Measurements from ENCODE around the gene MAN1A1. TPM values are rescaled to one million over a fixed set of nuclear protein-coding genes. Genes with fewer than 3 reads are reported as not detected.

Gene MAN1A1
- total RNA-seq, 4 donors from 2014 or later = 52.7 to 123 (median 97.1) TPM

DNA sequence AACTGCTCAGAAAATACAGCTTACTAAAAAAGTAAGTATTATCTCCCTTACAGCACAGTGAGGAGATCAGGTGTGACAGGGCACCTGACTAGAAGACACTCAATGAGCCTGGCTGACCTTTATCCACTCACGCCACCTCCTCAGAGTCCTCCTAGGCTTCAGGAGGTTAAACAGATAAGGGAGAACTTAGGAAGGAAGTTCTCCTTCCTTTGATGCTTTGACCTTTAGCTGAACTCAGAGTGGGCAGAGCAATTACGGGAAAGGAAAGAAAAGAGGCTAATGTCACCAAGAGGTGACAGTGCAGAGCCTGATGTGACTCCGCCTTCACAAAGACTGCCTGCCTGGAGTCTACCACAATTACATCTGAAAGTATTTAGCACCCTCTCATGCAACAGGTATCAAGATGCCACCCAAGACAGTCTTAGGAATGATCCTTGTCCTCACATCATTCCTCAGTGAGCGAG lies 36.7 kb downstream of the MAN1A1 start:
- H3K36me3 ChIP-seq = peaks cover 0 to 5% (median 0%) of the 10 kb centered on the region in 4 donors
- H3K27me3 ChIP-seq = no peaks in the 10 kb centered on the region
- H3K4me1 ChIP-seq = peaks cover 12 to 63% (median 25%) of the 10 kb centered on the region in 4 donors
- intact Hi-C loops (cut with DNase I; ENCODE audit: low total_unique reads) (no loop called here), in situ Hi-C loops (cut with MboI; ENCODE audit: low pct_ligation_motif_present in 1 of 4, low pct_unique_long_range_greater_than_20kb in 1 of 4, low sequenced_read_pairs in 3 of 4) (no loop called here)
- WGBS, 2 donors (ENCODE audit: low coverage in 1 of 2) = 53 to 58% methylated on average over 4 of the region's 4 CpGs
- H3K9me3 ChIP-seq = no peaks in the 10 kb centered on the region
- DNase-seq = peak; percentile 15
- peak overlapping the region in 2 of 4 donors; percentile 6 to 28 for H3K27ac ChIP-seq
- H3K4me3 ChIP-seq = no peak overlapping the region
- TF ChIP-seq POLR2AphosphoS5 (IDR thresholded peaks at IDR 0.05) (no peak), EP300 (IDR thresholded peaks at IDR 0.05; ENCODE audit: low read depth) (no peak), POLR2A (IDR thresholded peaks at IDR 0.05) (no peak)
- TF ChIP-seq, protein P1, sequence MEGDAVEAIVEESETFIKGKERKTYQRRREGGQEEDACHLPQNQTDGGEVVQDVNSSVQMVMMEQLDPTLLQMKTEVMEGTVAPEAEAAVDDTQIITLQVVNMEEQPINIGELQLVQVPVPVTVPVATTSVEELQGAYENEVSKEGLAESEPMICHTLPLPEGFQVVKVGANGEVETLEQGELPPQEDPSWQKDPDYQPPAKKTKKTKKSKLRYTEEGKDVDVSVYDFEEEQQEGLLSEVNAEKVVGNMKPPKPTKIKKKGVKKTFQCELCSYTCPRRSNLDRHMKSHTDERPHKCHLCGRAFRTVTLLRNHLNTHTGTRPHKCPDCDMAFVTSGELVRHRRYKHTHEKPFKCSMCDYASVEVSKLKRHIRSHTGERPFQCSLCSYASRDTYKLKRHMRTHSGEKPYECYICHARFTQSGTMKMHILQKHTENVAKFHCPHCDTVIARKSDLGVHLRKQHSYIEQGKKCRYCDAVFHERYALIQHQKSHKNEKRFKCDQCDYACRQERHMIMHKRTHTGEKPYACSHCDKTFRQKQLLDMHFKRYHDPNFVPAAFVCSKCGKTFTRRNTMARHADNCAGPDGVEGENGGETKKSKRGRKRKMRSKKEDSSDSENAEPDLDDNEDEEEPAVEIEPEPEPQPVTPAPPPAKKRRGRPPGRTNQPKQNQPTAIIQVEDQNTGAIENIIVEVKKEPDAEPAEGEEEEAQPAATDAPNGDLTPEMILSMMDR (IDR thresholded peaks at IDR 0.05) = no peak

DNA sequence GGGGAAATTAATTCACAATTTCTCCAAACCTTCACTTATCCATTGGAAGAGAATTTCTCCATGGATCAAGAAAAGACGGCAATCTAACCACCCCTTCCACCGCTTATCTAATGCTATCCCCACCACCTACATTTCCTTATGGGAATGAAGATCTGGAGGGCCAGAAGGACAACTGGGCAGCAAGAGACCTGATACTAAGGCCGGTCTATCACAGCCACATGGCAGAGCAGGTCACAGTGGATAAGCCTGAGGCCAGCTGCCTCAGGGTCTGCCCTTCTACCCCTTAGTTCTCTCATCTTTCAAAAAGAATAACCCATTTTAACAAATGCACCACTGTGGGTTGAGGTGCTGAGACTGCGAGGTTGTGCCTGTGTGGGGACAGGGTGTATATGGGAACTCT lies 37.1 kb downstream of the MAN1A1 start:
- 83 to 95% methylated on average over 2 to 4 of the region's 4 CpGs for WGBS, 2 donors (ENCODE audit: low coverage in 1 of 2)
- no peak for DNase-seq
- Histone ChIP-seq H3K4me3 (no peak overlapping the region), H3K27ac (peak overlapping the region in 1 of 4 donors; percentile 6), H3K27me3 (no peaks in the 10 kb centered on the region), H3K36me3 (peaks cover 0 to 3% (median 0%) of the 10 kb centered on the region in 4 donors), H3K4me1 (peaks cover 12 to 68% (median 26%) of the 10 kb centered on the region in 4 donors), H3K9me3 (no peaks in the 10 kb centered on the region)
- in situ Hi-C loops (cut with MboI; ENCODE audit: low pct_ligation_motif_present in 1 of 4, low pct_unique_long_range_greater_than_20kb in 1 of 4, low sequenced_read_pairs in 3 of 4) = no loop called here
- TF ChIP-seq POLR2AphosphoS5 (IDR thresholded peaks at IDR 0.05) = no peak
- no peak for TF ChIP-seq POLR2A (IDR thresholded peaks at IDR 0.05)
- TF ChIP-seq, protein P1 (IDR thresholded peaks at IDR 0.05) = no peak
- no peak for TF ChIP-seq EP300 (IDR thresholded peaks at IDR 0.05; ENCODE audit: low read depth)
- intact Hi-C loops (cut with DNase I; ENCODE audit: low total_unique reads) = no loop called here

DNA sequence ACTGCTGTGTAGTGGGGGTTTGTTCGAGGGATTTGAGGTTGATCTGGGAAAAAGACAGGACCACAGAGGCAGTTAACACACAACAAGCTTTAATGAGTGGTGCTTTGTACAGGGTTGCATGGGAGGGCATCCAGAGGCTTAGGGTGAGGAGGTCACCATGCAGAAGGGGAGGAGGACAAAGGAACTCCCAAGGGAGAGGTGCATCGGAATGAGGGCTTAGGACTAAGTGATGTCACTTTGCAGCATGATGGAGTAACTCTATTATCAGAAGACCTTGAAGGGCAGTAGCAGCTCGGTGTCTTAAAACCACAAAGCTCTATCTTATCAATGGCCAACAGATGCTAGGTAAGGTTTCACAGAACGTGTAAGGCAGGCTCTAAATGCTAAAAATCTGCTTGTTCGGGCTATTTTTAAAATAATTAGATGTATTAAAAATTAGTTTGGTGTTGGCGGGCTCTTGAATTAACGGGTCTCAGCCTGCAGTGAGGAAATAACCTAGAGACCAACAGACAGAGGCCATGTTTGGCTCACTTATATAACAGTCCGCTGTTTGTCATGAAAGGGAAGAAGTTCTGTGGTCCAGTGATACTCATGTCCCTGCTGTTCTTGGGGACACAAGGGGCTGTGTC lies 37.9 kb downstream of the MAN1A1 start:
- DNase-seq = no peak
- Histone ChIP-seq H3K4me3 (no peak overlapping the region), H3K27ac (no peak overlapping the region), H3K9me3 (no peaks in the 10 kb centered on the region), H3K27me3 (no peaks in the 10 kb centered on the region), H3K36me3 (no peaks in the 10 kb centered on the region), H3K4me1 (peaks cover 12 to 68% (median 26%) of the 10 kb centered on the region in 4 donors)
- WGBS, 2 donors (ENCODE audit: low coverage in 1 of 2) = 91 to 93% methylated on average over 7 to 8 of the region's 8 CpGs
- in situ Hi-C loops (cut with MboI; ENCODE audit: low pct_ligation_motif_present in 1 of 4, low pct_unique_long_range_greater_than_20kb in 1 of 4, low sequenced_read_pairs in 3 of 4) = no loop called here
- TF ChIP-seq POLR2A (IDR thresholded peaks at IDR 0.05) (no peak), EP300 (IDR thresholded peaks at IDR 0.05; ENCODE audit: low read depth) (no peak), POLR2AphosphoS5 (IDR thresholded peaks at IDR 0.05) (no peak)
- TF ChIP-seq, protein P1 (IDR thresholded peaks at IDR 0.05) = no peak
- intact Hi-C loops (cut with DNase I; ENCODE audit: low total_unique reads) = no loop called here

DNA sequence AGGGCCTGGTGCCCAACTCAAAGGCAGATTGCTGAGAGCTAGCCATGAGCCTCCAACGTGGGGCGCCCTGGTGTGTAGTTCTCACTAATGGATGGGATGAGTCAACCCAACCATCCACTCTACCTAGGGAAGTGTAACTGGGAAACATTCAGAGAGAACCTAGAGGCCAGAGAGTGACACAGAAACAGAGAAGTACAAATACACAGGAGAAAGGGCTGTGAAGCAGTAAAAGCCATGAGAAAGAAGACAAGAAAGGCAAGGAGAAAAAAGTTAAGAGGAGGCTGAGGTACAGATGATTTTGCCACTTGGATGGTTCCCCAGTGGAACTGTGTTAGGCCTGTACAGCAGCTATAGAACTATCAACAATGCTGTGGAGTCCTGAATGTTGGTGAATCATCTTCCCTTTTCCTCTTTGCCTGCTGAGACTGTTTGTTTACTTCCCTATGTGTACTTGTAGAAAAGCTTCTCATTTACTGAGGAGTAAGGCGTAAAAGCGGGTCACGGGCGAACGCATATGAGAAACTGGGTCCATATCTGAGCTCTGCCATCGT lies 39.0 kb downstream of the MAN1A1 start:
- WGBS, 2 donors (ENCODE audit: low coverage in 1 of 2) = 90 to 94% methylated on average over 6 to 8 of the region's 8 CpGs
- no peak for DNase-seq
- Histone ChIP-seq H3K4me1 (peaks cover 12 to 68% (median 26%) of the 10 kb centered on the region in 4 donors), H3K36me3 (peaks cover 0 to 8% (median under 1%) of the 10 kb centered on the region in 4 donors), H3K27me3 (no peaks in the 10 kb centered on the region), H3K4me3 (no peak overlapping the region), H3K27ac (no peak overlapping the region), H3K9me3 (no peaks in the 10 kb centered on the region)
- in situ Hi-C loops (cut with MboI; ENCODE audit: low pct_ligation_motif_present in 1 of 4, low pct_unique_long_range_greater_than_20kb in 1 of 4, low sequenced_read_pairs in 3 of 4) = no loop called here
- intact Hi-C loops (cut with DNase I; ENCODE audit: low total_unique reads) = no loop called here
- TF ChIP-seq, protein P1 (IDR thresholded peaks at IDR 0.05) = no peak
- TF ChIP-seq POLR2A (IDR thresholded peaks at IDR 0.05) = no peak
- TF ChIP-seq EP300 (IDR thresholded peaks at IDR 0.05; ENCODE audit: low read depth) = no peak
- no peak for TF ChIP-seq POLR2AphosphoS5 (IDR thresholded peaks at IDR 0.05)

All from transverse colon (tissue), 4 donors.